OCI-LY3 (cell line): ENCODE measurements around the gene AGPAT1.

Experiments
- H2AFZ ChIP-seq: fragments of 200-600, 300-600 bp; shearing (Covaris generic); 2 replicates; pipeline ENCODE4 v1.6.0; 2014; ENCODE audit warnings: antibody characterized with exemption, low read depth, low read length
- H3K27ac ChIP-seq: fragments of 200-600, 300-600 bp; sonication (generic); 2 replicates; pipeline ENCODE4 v1.5.1; 2014; ENCODE audit warnings: mild to moderate bottlenecking, low read length, moderate library complexity, mixed read lengths
- H3K27me3 ChIP-seq: fragments of 200-600, 300-600 bp; sonication (generic); 2 replicates; pipeline ENCODE4 v1.6.1; 2014; ENCODE audit warnings: low read depth, low read length, mixed read lengths
- H3K36me3 ChIP-seq: fragments of 200-600, 300-600 bp; sonication (generic); replicated peaks from 2 replicates; pipeline ENCODE3; 2014; ENCODE audit warnings: low read depth, low read length, mixed read lengths
- H3K4me1 ChIP-seq: fragments of 300-600, 200-600 bp; sonication (generic); 2 replicates; pipeline ENCODE4 v1.6.1; 2014; ENCODE audit warnings: low read length, mixed read lengths
- H3K4me2 ChIP-seq: fragments of 200-600, 300-600 bp; sonication (generic); 2 replicates; pipeline ENCODE4 v1.6.1; 2014; ENCODE audit warnings: low read length, mixed read lengths
- H3K4me3 ChIP-seq: fragments of 300-600, 200-600 bp; sonication (generic); 2 replicates; pipeline ENCODE4 v1.5.1; 2014; ENCODE audit warnings: antibody characterized with exemption, mild to moderate bottlenecking, low read length, moderate library complexity
- H3K79me2 ChIP-seq: fragments of 300-600, 200-600 bp; shearing (Covaris generic); 2 replicates; pipeline ENCODE4 v1.6.1; 2014; ENCODE audit warnings: mild to moderate bottlenecking, low read length, mixed read lengths
- H3K9ac ChIP-seq: fragments of 300-600, 200-600 bp; shearing (Covaris generic); 2 replicates; pipeline ENCODE4 v1.6.0; 2014; ENCODE audit warnings: mild to moderate bottlenecking, low read length, moderate library complexity
- H3K9me3 ChIP-seq: fragments of 200-600, 300-600 bp; shearing (Covaris generic); 2 replicates; pipeline ENCODE4 v1.6.1; 2014; ENCODE audit warnings: low read length, mixed read lengths; ENCODE audit not compliant: insufficient read depth
- H4K20me1 ChIP-seq: fragments of 200-600, 300-600 bp; sonication (generic); 2 replicates; pipeline ENCODE4 v1.6.1; 2016; ENCODE audit warnings: low read length, mixed read lengths; ENCODE audit not compliant: insufficient read depth
- CTCF ChIP-seq: fragments of 200-600, 300-600 bp; sonication (generic); IDR thresholded peaks from 2 replicates; pipeline ENCODE4 v1.5.1; 2014; ENCODE audit warnings: antibody characterized with exemption, low read length, low read depth
- EZH2phosphoT487 ChIP-seq: fragments of 200-600 bp; shearing (Covaris generic); IDR thresholded peaks from 2 replicates; pipeline ENCODE4 v1.6.1; 2018; ENCODE audit warnings: antibody characterized with exemption, mixed run types, low read depth

AGPAT1 gene

GRCh38 chr6:32127717-32128592 lies 47.9 kb downstream of the AGPAT1 start, which contains the start of gene ATF6B:
Gene ATF6B, minus strand, starts transcription at chr6:32128246. Its CDS starts 39 bp downstream, at chr6:32128207.
- TF ChIP-seq CTCF: no peak
- no peak for TF ChIP-seq EZH2phosphoT487
- Histone ChIP-seq H3K36me3 (peaks cover 3% of the 10 kb centered on the region), H4K20me1 (no peaks in the 10 kb centered on the region), H2AFZ (peak within 1 kb of the TSS; percentile 67; the same call in 1 of the 2 replicates), H3K79me2 (peaks cover 20% of the 10 kb centered on the region), H3K4me2 (peak within 1 kb of the TSS; percentile 92), H3K27me3 (no peaks in the 10 kb centered on the region), H3K4me1 (peaks cover 18% of the 10 kb centered on the region), H3K9ac (peak within 1 kb of the TSS; percentile 90), H3K4me3 (peak within 1 kb of the TSS; percentile 97), H3K27ac (peak within 1 kb of the TSS; percentile 56), H3K9me3 (no peaks in the 10 kb centered on the region)

DNA sequence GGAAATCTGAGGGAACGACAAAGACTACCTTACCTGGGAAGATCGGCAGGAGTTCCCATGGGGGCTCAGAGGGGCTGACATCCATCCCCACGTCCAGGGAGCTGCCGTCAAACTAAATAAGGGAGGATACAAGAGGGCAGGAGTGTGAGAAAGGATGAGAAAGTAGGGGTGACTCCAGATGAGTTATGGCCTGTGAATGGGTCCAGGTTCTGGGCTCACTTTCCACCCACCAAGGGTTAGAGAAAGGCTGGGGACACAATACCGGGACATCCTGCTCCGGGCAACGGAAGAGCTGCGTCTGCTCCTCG lies 48.5 kb downstream of the AGPAT1 start:
- Histone ChIP-seq H3K4me3 (peak overlapping the region; percentile 97), H2AFZ (no peak overlapping the region), H3K4me2 (peak overlapping the region; percentile 82), H3K9me3 (no peaks in the 10 kb centered on the region), H3K36me3 (peaks cover 3% of the 10 kb centered on the region), H4K20me1 (no peaks in the 10 kb centered on the region), H3K27ac (no peak overlapping the region), H3K79me2 (peaks cover 20% of the 10 kb centered on the region), H3K9ac (peak overlapping the region; percentile 90), H3K4me1 (peaks cover 18% of the 10 kb centered on the region), H3K27me3 (no peaks in the 10 kb centered on the region)
- TF ChIP-seq CTCF (no peak), EZH2phosphoT487 (no peak)

DNA sequence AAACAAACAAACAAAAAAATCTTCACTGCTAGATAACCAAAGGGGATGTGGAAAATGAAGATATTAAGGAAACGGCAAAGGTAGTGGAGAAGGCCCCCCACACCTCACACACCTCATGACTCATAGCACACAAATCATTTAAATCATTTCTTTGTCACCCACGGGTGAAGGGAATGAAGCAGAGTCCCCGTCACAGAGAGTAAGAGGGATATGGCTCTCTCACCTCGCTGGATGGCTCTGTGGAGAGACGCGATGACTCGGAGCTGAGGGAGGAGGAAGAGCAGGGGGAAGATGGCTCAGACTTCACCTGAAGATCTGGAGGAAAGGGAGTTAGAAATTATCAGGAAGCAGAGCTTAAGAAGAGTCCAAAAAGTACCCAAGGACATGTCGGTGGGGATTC lies 49.0 kb downstream of the AGPAT1 start:
- no peaks in the 10 kb centered on the region for H4K20me1 ChIP-seq
- no peak overlapping the region for H2AFZ ChIP-seq
- peaks cover 18% of the 10 kb centered on the region for H3K4me1 ChIP-seq
- no peaks in the 10 kb centered on the region for H3K9me3 ChIP-seq
- peaks cover 3% of the 10 kb centered on the region for H3K36me3 ChIP-seq
- peak overlapping the region; percentile 97 for H3K4me3 ChIP-seq
- H3K27me3 ChIP-seq: no peaks in the 10 kb centered on the region
- peak overlapping the region; percentile 90; the same call in 1 of the 2 replicates for H3K9ac ChIP-seq
- peak overlapping the region; percentile 82 for H3K4me2 ChIP-seq
- H3K79me2 ChIP-seq: peaks cover 20% of the 10 kb centered on the region
- no peak overlapping the region for H3K27ac ChIP-seq
- TF ChIP-seq CTCF (no peak), EZH2phosphoT487 (no peak)

DNA sequence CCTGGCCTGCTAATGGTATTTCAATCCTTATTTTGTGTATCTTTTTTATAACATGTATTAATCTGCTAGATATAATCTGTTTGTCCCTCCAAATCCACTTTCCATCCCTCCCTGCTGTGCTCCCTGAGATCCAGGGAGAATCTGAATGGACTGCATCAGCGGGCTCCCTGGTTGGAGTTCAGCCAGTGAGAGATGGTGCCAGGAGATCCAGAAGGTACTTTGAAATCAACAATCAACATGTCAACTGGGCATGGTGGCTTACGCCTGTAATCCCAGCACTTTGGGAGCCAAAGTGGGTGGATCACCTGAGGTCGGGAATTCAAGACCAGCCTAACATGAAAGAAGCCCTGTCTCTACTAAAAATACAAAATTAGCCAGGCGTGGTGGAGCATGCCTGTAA lies 52.2 kb downstream of the AGPAT1 start:
- Histone ChIP-seq H3K9me3 (no peaks in the 10 kb centered on the region), H3K4me1 (peaks cover 10% of the 10 kb centered on the region), H2AFZ (no peak overlapping the region), H3K4me2 (no peak overlapping the region), H4K20me1 (no peaks in the 10 kb centered on the region), H3K79me2 (peaks cover 12% of the 10 kb centered on the region), H3K27ac (no peak overlapping the region), H3K27me3 (no peaks in the 10 kb centered on the region), H3K4me3 (no peak overlapping the region), H3K9ac (no peak overlapping the region), H3K36me3 (peaks cover 7% of the 10 kb centered on the region)
- TF ChIP-seq CTCF (no peak), EZH2phosphoT487 (no peak)
